ENCODE results near the gene PARP3. TPM values are rescaled to one million over a fixed set of nuclear protein-coding genes. Genes with fewer than 3 reads are reported as not detected.

PARP3 gene
- total RNA-seq, 1 donor from 2014 or later = 12.7 TPM

GRCh38 chr3:51978143-51978502 is 36.0 kb downstream of the PARP3 start:
- Mint-ChIP-seq H3K36me3 (ENCODE audit: low read depth) (peaks cover 5% of the 10 kb centered on the region), H3K9me3 (no peaks in the 10 kb centered on the region), H3K27me3 (no peaks in the 10 kb centered on the region), H3K27ac (no peak overlapping the region), H3K4me1 (peaks cover 40% of the 10 kb centered on the region), H3K4me3 (no peak overlapping the region)
- no peak for TF ChIP-seq CTCF (IDR thresholded peaks at IDR 0.05)
- DNase-seq (no peak), ATAC-seq (ENCODE audit: low read depth) (no peak)
- POLR2A ChIA-PET = interaction anchor here (2.5 kb wide), 1 partner anchor 17 kb away, joined by 11 read pairs; the partner anchor contains the start of gene RPL29
- intact Hi-C loops (cut with micrococcal nuclease) = loop anchor here (10.0 kb wide), 1 partner anchor 1363 kb away; the partner anchor contains the start of genes CISH and MAPKAPK3
- CTCF ChIA-PET = no interaction called here

- no peak for DNase-seq
- H3K4me3 Mint-ChIP-seq = no peak overlapping the region
- intact Hi-C loops (cut with micrococcal nuclease) = loop anchor here (5.0 to 10.0 kb wide), 2 partner anchors 477 to 555 kb away; partner anchors contain the start of genes NISCH, NT5DC2 and UQCC5
- H3K27me3 Mint-ChIP-seq = no peaks in the 10 kb centered on the region
- H3K9me3 Mint-ChIP-seq = no peaks in the 10 kb centered on the region
- CTCF ChIA-PET = no interaction called here
- no peak for ATAC-seq (ENCODE audit: low read depth)
- no peak overlapping the region for H3K27ac Mint-ChIP-seq
- no peak for TF ChIP-seq CTCF (IDR thresholded peaks at IDR 0.05)
- POLR2A ChIA-PET = interaction anchor here (0.6 to 5.7 kb wide), 3 partner anchors 12 to 48 kb away, joined by 3 to 36 read pairs (median 11); partner anchors contain the start of gene RPL29
- H3K4me1 Mint-ChIP-seq = peaks cover 35% of the 10 kb centered on the region
- H3K36me3 Mint-ChIP-seq (ENCODE audit: low read depth) = no peaks in the 10 kb centered on the region
Measured at GRCh38 chr3:51980253-51980652, 38.1 kb downstream of the PARP3 start.

GRCh38 chr3:51982352-51982837 is 40.2 kb downstream of the PARP3 start:
- ChIA-PET CTCF (interaction anchor here (0.6 to 3.4 kb wide), 8 partner anchors 9 to 172 kb away, joined by 3 to 25 read pairs (median 4); partner anchors contain the start of genes ABHD14B, POC1A and RPL29), POLR2A (interaction anchor here (0.8 to 5.7 kb wide), 10 partner anchors 8 to 271 kb away, joined by 3 to 58 read pairs (median 8); partner anchors contain the start of genes ABHD14A, ABHD14B, DUSP7 and PARP3)
- Mint-ChIP-seq H3K9me3 (no peaks in the 10 kb centered on the region), H3K27ac (peak overlapping the region; percentile 91), H3K4me3 (peak overlapping the region; percentile 86), H3K36me3 (ENCODE audit: low read depth) (no peaks in the 10 kb centered on the region), H3K27me3 (no peaks in the 10 kb centered on the region), H3K4me1 (peaks cover 23% of the 10 kb centered on the region)
- ATAC-seq (ENCODE audit: low read depth) = peak; percentile 56
- intact Hi-C loops (cut with micrococcal nuclease) = loop anchor here (2.0 to 10.0 kb wide), 4 partner anchors 40 to 552 kb away; partner anchors contain the start of genes DUSP7, NISCH, NT5DC2 and PARP3
- TF ChIP-seq CTCF (IDR thresholded peaks at IDR 0.05) = no peak
- peak; percentile 31 for DNase-seq

DNA sequence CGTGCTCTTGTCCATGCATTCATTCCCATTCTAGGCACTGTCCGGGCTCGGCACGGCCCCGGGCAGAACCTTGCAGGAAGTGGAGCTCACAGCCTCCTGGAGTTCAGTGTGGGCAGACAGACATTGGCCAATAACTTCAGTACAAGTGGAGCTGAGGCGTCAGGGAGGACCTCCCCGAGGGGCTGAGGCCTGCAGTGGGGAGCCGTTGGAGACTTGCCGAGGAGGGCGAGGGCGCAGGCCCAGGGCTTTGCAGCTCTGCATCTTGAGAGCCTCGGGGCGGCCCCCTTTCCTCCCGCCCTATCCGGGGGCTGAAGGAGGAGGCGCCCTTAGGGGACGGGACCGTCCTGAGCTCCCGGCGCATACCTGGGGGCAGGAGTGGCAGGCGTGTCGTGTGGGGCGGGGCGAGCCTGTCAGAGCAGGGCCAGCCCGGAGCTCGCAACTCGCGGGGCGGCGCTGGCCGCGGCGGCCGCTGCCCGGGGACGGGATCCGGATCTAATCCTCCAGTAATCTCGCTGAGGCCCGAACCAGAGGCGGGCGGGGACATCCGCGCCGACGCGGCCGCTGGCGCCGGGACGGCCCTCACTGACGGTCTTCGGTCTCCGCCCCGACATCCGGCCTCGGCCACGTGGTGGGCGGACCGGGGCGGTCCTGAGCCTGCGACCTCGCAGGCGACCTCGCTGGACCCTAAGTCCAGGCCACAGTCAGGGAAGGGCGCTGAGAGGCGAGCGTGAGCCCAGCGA is 40.8 kb downstream of the PARP3 start, which contains the start of gene ACY1:
Gene ACY1 (plus strand): TSS at position 698 of the 740 bp plus-strand sequence. CDS start 530 bp downstream, outside the sequence.
- intact Hi-C loops (cut with micrococcal nuclease) = loop anchor here (1.0 to 10.0 kb wide), 6 partner anchors 9 to 552 kb away; partner anchors contain the start of genes ABHD14B, DUSP7, NISCH and NT5DC2
- no peak for TF ChIP-seq CTCF (IDR thresholded peaks at IDR 0.05)
- Mint-ChIP-seq H3K4me1 (peaks cover 23% of the 10 kb centered on the region), H3K27me3 (no peaks in the 10 kb centered on the region), H3K27ac (peak within 1 kb of the TSS; percentile 91), H3K4me3 (peak within 1 kb of the TSS; percentile 86), H3K9me3 (no peaks in the 10 kb centered on the region), H3K36me3 (ENCODE audit: low read depth) (no peaks in the 10 kb centered on the region)
- peak; percentile 79 for ATAC-seq (ENCODE audit: low read depth)
- ChIA-PET POLR2A (interaction anchor here (0.5 to 5.7 kb wide), 12 partner anchors 9 to 297 kb away, joined by 3 to 58 read pairs (median 6); partner anchors contain the start of genes ABHD14A, ABHD14B, DUSP7 and PCBP4), CTCF (interaction anchor here (0.6 to 3.4 kb wide), 8 partner anchors 8 to 162 kb away, joined by 3 to 25 read pairs (median 4); partner anchors contain the start of genes ABHD14A, ABHD14B, RPL29 and RRP9)
- peak; percentile 70 for DNase-seq

All from activated B cell treated with CpG ODN at 0.5 μM for 24 hours (primary cell).